IPS-15b (cell line): ENCODE results near the gene OR6S1.
"Not testable (repeated sequence)": the region's sequence is repeated elsewhere in the genome, so short reads cannot be mapped to it uniquely, and the experiment has no call there.

Experiments
- H3K27me3 ChIP-seq: one replicate; pipeline ENCODE4 v1.6.1; 2013; ENCODE audit warnings: low read length; ENCODE audit not compliant: control insufficient read depth, insufficient read depth
- H3K36me3 ChIP-seq: one replicate; pipeline ENCODE4 v1.6.1; 2013; ENCODE audit warnings: low read length; ENCODE audit not compliant: control insufficient read depth, insufficient read depth
- H3K4me1 ChIP-seq: one replicate; pipeline ENCODE4 v1.6.1; 2013; ENCODE audit warnings: mild to moderate bottlenecking, low read length; ENCODE audit not compliant: control insufficient read depth, insufficient read depth
- H3K4me3 ChIP-seq: one replicate; pipeline ENCODE4 v1.5.1; 2013; ENCODE audit warnings: low read depth, low read length
- H3K9ac ChIP-seq: one replicate; pipeline ENCODE4 v1.6.1; 2013; ENCODE audit warnings: low read depth, mild to moderate bottlenecking, low read length
- H3K9me3 ChIP-seq: one replicate; pipeline ENCODE4 v1.6.1; 2013; ENCODE audit warnings: mild to moderate bottlenecking, low read length; ENCODE audit not compliant: control insufficient read depth, insufficient read depth

The OR6S1 gene

DNA sequence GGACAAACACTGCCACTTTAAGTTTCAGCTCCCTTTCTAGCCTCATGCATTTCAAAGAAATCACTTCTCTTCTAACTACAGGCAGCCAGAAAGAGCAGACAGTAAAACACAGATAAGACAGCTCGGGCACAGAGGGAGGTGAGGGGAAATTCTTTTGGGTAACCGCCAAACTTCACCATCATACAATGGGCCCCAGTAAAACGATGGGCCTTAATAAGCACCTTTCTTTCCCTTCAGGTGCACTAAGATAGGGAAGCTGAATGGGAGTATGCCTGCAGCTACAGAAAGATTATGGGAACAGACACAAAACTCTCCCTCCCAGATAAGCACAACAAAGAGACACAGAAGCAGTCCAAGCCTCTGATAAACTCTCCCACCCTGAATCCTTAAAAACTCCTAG is 1.3 kb upstream of the OR6S1 start:
- H3K27me3 ChIP-seq, result peaks cover 14% of the 10 kb centered on the region
- H3K36me3 ChIP-seq, H3K9me3 ChIP-seq, H3K9ac ChIP-seq, H3K4me1 ChIP-seq, H3K4me3 ChIP-seq: not testable (repeated sequence)

DNA sequence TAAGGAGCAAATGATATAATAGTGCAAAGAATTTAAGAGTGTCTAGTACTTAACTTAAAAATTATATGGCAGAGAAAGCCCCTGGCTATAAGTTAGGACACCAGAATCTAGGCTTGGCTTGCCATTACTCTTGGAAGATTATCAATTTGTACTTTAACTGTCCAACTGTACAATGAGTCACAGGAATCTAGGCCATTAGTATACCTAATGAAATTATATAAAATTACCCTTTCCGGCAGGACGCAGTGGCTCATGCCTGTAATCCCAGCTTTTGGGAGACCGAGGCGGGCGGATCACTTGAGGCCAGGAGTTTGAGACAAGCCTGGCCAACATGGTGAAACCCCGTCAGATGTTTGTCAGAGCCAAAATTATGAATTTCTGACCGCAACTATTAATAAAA is 691 bp upstream of the OR6S1 start:
- H3K4me3 ChIP-seq, result no peak overlapping the region
- H3K9me3 ChIP-seq, result no peaks in the 10 kb centered on the region
- no peaks in the 10 kb centered on the region for H3K4me1 ChIP-seq
- no peaks in the 10 kb centered on the region for H3K36me3 ChIP-seq
- H3K27me3 ChIP-seq, result peaks cover 14% of the 10 kb centered on the region
- H3K9ac ChIP-seq, result no peak overlapping the region

DNA sequence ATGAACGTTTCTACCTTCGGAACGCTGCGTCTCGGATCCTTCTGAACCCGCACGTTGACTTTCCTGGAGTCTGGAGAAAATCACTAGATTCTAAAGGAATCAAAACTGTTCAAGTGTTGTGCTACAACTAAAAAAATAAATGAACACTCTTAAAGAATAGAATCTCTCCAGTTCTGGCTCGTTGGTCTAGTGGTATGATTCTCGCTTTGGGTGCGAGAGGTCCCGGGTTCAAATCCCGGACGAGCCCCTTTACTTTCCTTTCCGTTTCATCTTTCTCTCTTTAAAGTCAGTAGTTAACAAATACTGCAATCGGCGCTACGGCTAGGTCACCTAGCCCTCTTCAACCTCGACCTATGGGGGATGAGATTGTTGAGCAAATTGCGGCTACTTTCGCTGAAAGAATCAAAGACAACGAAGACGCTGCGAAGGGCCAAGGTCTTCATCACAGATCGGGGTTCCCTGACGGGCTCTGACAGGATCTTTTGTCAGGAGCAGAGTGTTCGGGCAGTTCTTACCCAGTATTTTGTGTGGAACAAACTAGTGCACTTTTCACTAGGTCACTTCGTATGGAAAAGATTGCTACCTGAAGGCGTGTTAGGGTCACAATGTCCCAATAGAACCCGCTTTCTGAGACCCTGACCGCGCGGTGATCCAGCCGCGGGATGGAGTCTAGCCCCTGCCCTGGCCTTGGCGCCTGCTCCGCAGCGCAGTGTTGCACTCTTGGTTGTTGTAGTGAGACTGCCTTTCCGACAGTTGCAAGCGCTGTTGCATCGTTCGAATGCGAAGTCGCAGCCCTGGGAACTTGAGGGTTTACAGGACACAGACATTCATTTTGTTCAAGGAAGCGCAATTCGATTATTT is 8.4 kb downstream of the OR6S1 start:
- peaks cover 4% of the 10 kb centered on the region for H3K4me1 ChIP-seq
- no peaks in the 10 kb centered on the region for H3K36me3 ChIP-seq
- H3K4me3 ChIP-seq, result peak overlapping the region; percentile 67
- H3K9ac ChIP-seq, result peak overlapping the region; percentile 32
- peaks cover 32% of the 10 kb centered on the region for H3K27me3 ChIP-seq
- no peaks in the 10 kb centered on the region for H3K9me3 ChIP-seq

DNA sequence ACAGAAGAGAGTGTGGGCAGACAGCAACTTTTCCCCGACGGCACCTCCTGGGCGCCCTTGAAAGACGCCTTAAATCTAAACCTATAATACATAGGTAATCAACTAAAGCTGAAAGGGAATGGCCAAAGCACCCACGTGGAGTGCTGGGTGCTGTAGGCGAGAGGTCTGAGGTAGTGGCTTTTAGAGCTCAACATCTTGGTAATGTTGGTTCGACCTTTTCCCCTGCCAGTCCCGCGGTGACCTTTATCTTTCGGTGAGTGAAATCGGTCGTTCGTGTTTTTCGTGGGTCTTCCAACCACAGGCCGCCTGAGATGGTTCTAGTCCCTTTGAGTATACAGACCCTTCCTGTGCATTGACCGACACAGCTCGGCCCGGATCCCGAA is 9.1 kb downstream of the OR6S1 start:
- Histone ChIP-seq H3K9ac (peak overlapping the region; percentile 32), H3K4me3 (peak overlapping the region; percentile 67), H3K27me3 (peaks cover 39% of the 10 kb centered on the region), H3K9me3 (no peaks in the 10 kb centered on the region), H3K4me1 (peaks cover 9% of the 10 kb centered on the region), H3K36me3 (no peaks in the 10 kb centered on the region)

DNA sequence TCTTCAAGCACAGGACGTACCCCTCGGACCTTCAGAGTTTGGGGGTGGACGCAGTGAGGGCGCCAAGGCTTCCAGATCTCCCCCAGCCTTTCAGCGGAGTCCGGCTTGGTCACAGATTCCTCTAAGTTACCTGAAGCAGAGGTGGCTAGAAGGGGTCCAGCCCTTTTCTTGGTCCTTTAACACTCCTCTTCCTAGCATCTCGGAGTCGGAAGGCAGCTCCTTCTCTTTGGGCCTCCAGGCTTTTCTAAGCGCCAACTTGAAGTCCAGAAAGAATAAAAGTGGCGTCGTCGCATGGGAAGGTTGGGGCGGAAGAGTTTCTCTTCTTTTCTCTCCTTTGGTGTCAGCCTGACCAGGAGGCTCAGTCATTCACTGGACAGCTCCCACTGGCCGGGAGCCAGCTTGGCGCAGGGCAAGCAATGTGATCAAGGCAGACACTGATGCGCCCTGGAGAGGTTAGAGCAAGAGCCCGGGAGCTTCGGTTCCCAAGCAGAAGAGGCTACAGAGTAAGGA is 9.6 kb downstream of the OR6S1 start:
- no peak overlapping the region for H3K9ac ChIP-seq
- peaks cover 44% of the 10 kb centered on the region for H3K27me3 ChIP-seq
- H3K36me3 ChIP-seq, result no peaks in the 10 kb centered on the region
- H3K9me3 ChIP-seq, result no peaks in the 10 kb centered on the region
- peak overlapping the region; percentile 67 for H3K4me3 ChIP-seq
- peaks cover 10% of the 10 kb centered on the region for H3K4me1 ChIP-seq

DNA sequence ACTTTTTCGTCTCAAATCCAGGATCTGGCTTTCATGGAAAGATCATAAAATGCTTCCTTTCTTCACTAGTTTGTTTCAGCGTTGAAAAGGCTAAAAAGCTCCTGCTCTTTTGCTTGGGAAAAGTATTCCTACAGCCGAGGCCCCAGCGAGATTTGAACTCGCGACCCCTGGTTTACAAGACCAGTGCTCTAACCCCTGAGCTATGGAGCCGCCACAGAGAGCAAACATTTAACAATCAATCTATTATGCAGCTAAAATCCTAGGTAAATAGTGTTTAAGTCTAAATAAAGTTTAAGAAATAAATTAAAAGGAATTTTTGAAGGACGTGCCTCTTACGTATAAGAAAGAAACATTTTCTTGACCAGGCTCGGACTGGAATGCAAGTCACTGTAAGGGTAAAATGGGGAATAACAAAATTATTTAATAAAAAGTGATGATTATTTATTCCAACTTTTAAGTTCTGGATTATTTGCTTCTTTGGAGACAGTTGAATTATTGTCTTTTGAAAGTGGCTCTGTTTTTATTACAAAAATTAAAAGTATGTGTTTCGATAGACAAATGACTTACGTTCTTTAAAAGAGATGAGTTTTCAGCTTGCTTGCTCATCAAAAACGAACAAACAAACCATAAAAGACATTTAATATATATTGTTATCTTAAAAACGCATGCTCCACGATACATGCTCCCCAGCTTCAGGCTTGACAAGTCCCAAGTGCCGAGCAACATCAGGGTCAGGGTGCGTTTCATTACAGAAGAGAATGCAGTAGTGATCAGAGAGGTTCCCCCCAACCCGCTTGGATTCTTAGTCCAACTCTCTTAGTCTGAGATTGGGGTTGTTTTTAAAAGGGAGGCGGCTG is 10.2 kb downstream of the OR6S1 start:
- peak overlapping the region; percentile 67 for H3K4me3 ChIP-seq

DNA sequence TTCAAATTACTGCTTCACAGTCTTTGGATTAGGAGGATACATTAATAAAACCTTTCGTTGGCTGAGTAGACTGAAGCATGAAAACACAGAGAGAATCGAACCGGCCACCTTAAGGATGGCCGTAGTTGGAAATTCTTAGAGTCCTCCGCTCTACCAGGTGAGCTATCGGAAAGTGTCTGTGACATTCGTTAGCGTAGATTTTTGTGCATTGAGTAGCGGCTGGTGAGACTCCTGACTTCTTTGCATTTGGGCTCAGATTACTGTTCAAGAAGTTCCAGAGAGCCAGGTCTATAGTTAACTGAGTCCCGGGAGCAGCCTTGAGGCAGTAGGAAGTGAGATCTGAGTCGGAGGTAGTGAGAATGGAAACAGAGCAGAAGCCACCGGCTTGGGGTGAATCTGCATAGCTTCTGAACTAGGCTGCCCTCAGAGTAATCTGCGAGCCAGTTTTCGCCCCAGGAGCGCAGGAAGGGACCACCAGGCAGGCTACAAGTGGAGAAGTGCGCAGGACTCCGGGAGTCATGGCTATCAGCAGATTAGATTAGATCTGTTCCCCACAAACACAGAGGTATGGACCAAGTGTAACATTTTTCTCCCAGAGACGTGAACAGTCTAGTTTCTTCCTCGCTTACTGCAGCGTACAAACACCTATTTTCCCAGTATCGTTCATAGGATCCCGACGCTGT is 11.0 kb downstream of the OR6S1 start:
- Histone ChIP-seq H3K9me3 (no peaks in the 10 kb centered on the region), H3K4me1 (peaks cover 10% of the 10 kb centered on the region), H3K36me3 (no peaks in the 10 kb centered on the region), H3K27me3 (peaks cover 53% of the 10 kb centered on the region), H3K9ac (no peak overlapping the region), H3K4me3 (peak overlapping the region; percentile 67)

More for the DNA sequence above, 10.2 kb downstream of the OR6S1 start:
- Histone ChIP-seq H3K9me3 (no peaks in the 10 kb centered on the region), H3K27me3 (peaks cover 50% of the 10 kb centered on the region), H3K36me3 (no peaks in the 10 kb centered on the region), H3K4me1 (peaks cover 10% of the 10 kb centered on the region), H3K9ac (no peak overlapping the region)

DNA sequence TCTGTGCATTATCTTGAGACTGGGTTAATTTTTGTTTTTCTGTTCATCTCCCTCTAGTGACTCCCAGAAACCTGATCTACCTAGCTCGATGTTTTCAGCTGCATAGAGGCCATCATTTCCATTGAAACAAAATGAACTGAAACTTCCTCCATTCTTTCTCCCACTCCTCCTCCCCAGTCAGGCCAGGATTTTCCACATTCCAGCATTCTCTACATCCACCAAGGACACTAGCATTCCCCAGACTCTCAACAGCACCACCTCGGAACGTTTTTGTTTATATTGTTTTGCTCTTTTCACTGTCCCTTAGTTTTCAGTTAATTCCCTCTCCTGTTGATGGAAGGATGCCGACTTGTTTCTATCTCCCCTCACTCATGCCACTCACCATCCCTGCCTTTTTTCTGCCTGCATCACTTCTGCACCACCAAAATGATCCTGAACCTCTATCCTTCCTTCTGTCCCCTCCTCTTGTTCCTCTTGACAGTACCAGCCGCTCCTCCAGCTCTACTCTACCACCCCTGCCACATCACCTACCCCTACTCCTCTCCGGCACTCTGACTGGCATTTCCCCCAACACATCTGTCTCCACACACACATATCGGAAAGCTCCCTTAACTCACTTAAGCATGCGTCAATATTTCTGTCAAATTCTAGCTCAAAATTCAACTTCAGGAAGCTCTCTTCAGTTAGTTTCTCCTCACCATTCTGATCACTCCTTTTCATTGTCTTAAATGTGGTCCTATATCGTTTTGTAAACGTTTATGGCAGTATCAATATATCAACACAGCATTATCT is 13.2 kb downstream of the OR6S1 start:
- H3K4me3 ChIP-seq, result peak overlapping the region; percentile 20
- H3K27me3 ChIP-seq, result peaks cover 53% of the 10 kb centered on the region
- no peak overlapping the region for H3K9ac ChIP-seq
- H3K9me3 ChIP-seq, result no peaks in the 10 kb centered on the region
- peaks cover 10% of the 10 kb centered on the region for H3K4me1 ChIP-seq
- H3K36me3 ChIP-seq, result no peaks in the 10 kb centered on the region

DNA sequence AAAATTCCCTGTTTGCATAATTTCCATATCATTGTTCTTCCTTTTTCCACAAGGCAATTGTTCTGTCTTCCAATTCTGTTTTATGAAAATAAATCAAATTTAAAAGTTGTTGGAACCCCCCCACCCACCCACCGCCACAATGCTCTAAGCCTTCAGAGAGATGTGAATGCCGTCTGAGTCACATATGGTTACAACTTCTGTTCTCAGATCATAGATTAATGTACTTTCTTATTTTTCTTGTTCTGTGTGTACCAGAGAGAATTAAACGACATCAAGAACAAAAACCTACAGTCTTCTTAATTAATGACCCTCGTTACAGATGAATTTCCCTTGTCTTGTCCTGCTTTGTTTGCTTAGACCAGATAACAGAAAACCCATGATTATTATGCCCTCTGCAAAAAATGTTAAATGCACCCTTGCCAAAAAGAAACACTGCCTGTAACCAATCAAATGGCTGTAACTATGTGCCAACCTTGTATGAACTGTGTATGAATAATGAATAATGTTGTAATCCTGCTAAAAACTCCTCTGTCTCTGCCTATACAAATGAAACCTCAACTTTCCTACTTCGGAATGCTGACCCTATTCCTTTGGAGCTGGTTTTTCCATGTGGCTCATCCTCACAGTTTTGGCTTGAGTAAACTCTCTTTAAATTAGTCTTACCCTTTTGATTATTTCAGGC is 14.0 kb downstream of the OR6S1 start:
- H3K4me1 ChIP-seq, result peaks cover 10% of the 10 kb centered on the region
- H3K36me3 ChIP-seq, result no peaks in the 10 kb centered on the region
- H3K9me3 ChIP-seq, result no peaks in the 10 kb centered on the region
- peak overlapping the region; percentile 20 for H3K4me3 ChIP-seq
- no peak overlapping the region for H3K9ac ChIP-seq
- H3K27me3 ChIP-seq, result peaks cover 61% of the 10 kb centered on the region

DNA sequence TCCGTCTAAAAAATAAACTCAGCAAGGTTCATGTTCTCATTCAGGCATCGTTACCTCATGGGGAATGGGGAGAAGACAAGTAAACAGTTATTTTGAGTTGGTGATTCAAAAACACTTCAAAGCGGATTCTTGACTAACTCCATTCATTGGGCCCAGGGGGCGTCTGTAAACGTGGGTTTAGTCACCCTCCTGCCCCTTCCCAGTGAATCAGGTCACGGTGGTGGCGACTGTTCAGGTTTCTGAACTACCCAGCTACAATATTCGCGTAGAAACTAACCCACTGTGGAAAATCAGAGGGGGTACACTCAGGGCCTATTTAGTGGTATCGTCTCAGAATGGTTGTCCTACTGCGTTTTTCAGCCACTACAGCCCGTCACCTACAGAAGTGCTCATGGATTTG is 15.2 kb downstream of the OR6S1 start:
- Histone ChIP-seq H3K27me3 (peaks cover 62% of the 10 kb centered on the region), H3K36me3 (no peaks in the 10 kb centered on the region), H3K4me1 (peaks cover 10% of the 10 kb centered on the region), H3K9me3 (no peaks in the 10 kb centered on the region), H3K4me3 (peak overlapping the region; percentile 73), H3K9ac (no peak overlapping the region)
